H1 (cell line): ENCODE data around the gene CYYR1. TPM values are rescaled to one million over a fixed set of nuclear protein-coding genes. Genes with fewer than 3 reads are reported as not detected.

Experiments
- CTCF ChIA-PET: fragments of 300-600 bp; sonication (Branson Sonifier 250); formaldehyde crosslinking; loops from one replicate; lab custom pipeline; 2021; ENCODE audit not compliant: partially characterized antibody; lab: Charles Lee
- POLR2A ChIA-PET: fragments of 300-600 bp; sonication (Branson Sonifier 250); formaldehyde crosslinking; loops from one replicate; lab custom pipeline; 2021; ENCODE audit warnings: inconsistent platforms; ENCODE audit not compliant: partially characterized antibody; lab: Charles Lee
- DNase-seq, 2 experiments: peaks; one replicate each; pipeline versions ENCODE4 v3.0.0 to v3.0.0-alpha.2; 2010 to 2022; ENCODE audit warnings: low spot score in 2 of 2, low read depth in 1 of 2, mixed read lengths in 1 of 2
- FAIRE-seq: peaks from 2 replicates; lab custom pipeline; 2011; peaks lifted over from hg19 to GRCh38; lab: Jason Lieb, UNC
- H2AFZ ChIP-seq: 2 replicates; pipeline ENCODE4 v1.8.1; 2012; ENCODE audit warnings: low read length, inconsistent platforms
- H2AK5ac ChIP-seq: 2 replicates; pipeline ENCODE4 v1.6.1; 2013; ENCODE audit warnings: low read depth, low read length
- H2BK120ac ChIP-seq: replicated peaks from 2 replicates; pipeline ENCODE3; 2013; ENCODE audit warnings: low read depth, low read length, inconsistent platforms
- H2BK12ac ChIP-seq: 2 replicates; pipeline ENCODE4 v1.6.1; 2013; ENCODE audit warnings: low read depth, low read length
- H2BK15ac ChIP-seq: 2 replicates; pipeline ENCODE4 v1.6.1; 2013; ENCODE audit warnings: low read length
- H2BK20ac ChIP-seq: 2 replicates; pipeline ENCODE4 v1.6.1; 2013; ENCODE audit warnings: low read length
- H2BK5ac ChIP-seq: 2 replicates; pipeline ENCODE4 v1.6.1; 2013; ENCODE audit warnings: low read depth, low read length
- H3K14ac ChIP-seq: 2 replicates; pipeline ENCODE4 v1.6.1; 2013; ENCODE audit warnings: inconsistent platforms; ENCODE audit not compliant: insufficient read length
- H3K18ac ChIP-seq: 2 replicates; pipeline ENCODE4 v1.6.1; 2013; ENCODE audit warnings: low read length; ENCODE audit errors: extremely low read depth
- H3K23ac ChIP-seq: 2 replicates; pipeline ENCODE4 v1.6.1; 2013; ENCODE audit warnings: inconsistent platforms; ENCODE audit not compliant: insufficient read length
- H3K23me2 ChIP-seq: 2 replicates; pipeline ENCODE4 v1.6.1; 2013; ENCODE audit warnings: low read depth, low read length
- H3K27ac ChIP-seq: 2 replicates; pipeline ENCODE4 v1.6.1; 2011; ENCODE audit warnings: low read depth, low read length, inconsistent platforms
- H3K27me3 ChIP-seq, 4 experiments: replicated peaks in 1 of 4; 1 replicate in 1 of 4; 2 replicates in 3 of 4; pipeline versions ENCODE4 v1.6.1 to v1.8.1; 2011 to 2013; ENCODE audit warnings: low read length in 3 of 4, mild to moderate bottlenecking in 3 of 4, inconsistent platforms in 2 of 4, mixed read lengths in 2 of 4, moderate library complexity in 1 of 4; ENCODE audit not compliant: control insufficient read depth in 3 of 4, insufficient read depth in 3 of 4; ENCODE audit errors: extremely low read depth in 1 of 4
- H3K36me3 ChIP-seq, 4 experiments: 2 replicates each; pipeline versions ENCODE4 v1.6.1 to v1.8.1; 2011 to 2013; ENCODE audit warnings: mild to moderate bottlenecking in 4 of 4, low read length in 3 of 4, moderate library complexity in 2 of 4, control low read depth in 1 of 4, inconsistent platforms in 1 of 4; ENCODE audit not compliant: insufficient read depth in 4 of 4, control insufficient read depth in 2 of 4
- H3K4ac ChIP-seq: replicated peaks from 2 replicates; pipeline ENCODE3; 2013; ENCODE audit warnings: low read length, low read depth, mixed read lengths, inconsistent platforms; ENCODE audit not compliant: insufficient read length
- H3K4me1 ChIP-seq, 4 experiments: replicated peaks in 1 of 4; 1 replicate in 1 of 4; 2 replicates in 3 of 4; pipeline versions ENCODE4 v1.6.1 to v1.8.1; 2011 to 2013; ENCODE audit warnings: low read length in 3 of 4, inconsistent platforms in 2 of 4, mixed read lengths in 1 of 4; ENCODE audit not compliant: insufficient read depth in 4 of 4, control insufficient read depth in 3 of 4
- H3K4me2 ChIP-seq, 2 experiments: 2 replicates each; pipeline versions ENCODE4 v1.6.1 to v1.8.1; 2011 to 2013; ENCODE audit warnings: low read depth in 2 of 2, low read length in 2 of 2, control low read depth in 1 of 2, inconsistent platforms in 1 of 2, mild to moderate bottlenecking in 1 of 2; ENCODE audit not compliant: insufficient read depth in 1 of 2
- H3K4me3 ChIP-seq, 4 experiments: fragments of 200-600, 300-600 bp in 1 of 4; sonication (generic), shearing (Covaris generic), sonication (Bioruptor Twin) in 1 of 4; 2 replicates each; pipeline versions ENCODE4 v1.5.1 to v1.8.1; 2011 to 2016; ENCODE audit warnings: low read length in 4 of 4, low read depth in 3 of 4, control low read depth in 2 of 4, inconsistent platforms in 2 of 4, mild to moderate bottlenecking in 2 of 4, mixed read lengths in 1 of 4, moderate library complexity in 1 of 4; ENCODE audit not compliant: insufficient read depth in 2 of 4; ENCODE audit errors: extremely low read depth in 1 of 4
- H3K56ac ChIP-seq: replicated peaks from 2 replicates; pipeline ENCODE3; 2013; ENCODE audit warnings: low read depth, mild to moderate bottlenecking, mixed read lengths, low read length, inconsistent platforms; ENCODE audit not compliant: insufficient read length
- H3K79me1 ChIP-seq: 2 replicates; pipeline ENCODE4 v1.6.1; 2013; ENCODE audit warnings: low read depth, low read length, control low read depth
- H3K79me2 ChIP-seq, 2 experiments: 2 replicates each; pipeline versions ENCODE4 v1.6.1 to v1.8.1; 2012 to 2013; ENCODE audit warnings: low read length in 2 of 2, mild to moderate bottlenecking in 2 of 2, inconsistent platforms in 1 of 2; ENCODE audit not compliant: insufficient read depth in 2 of 2, control insufficient read depth in 1 of 2
- H3K9ac ChIP-seq, 4 experiments: replicated peaks in 1 of 4; 1 replicate in 1 of 4; 2 replicates in 3 of 4; pipeline versions ENCODE4 v1.6.1 to v1.8.1; 2011 to 2013; ENCODE audit warnings: low read depth in 3 of 4, low read length in 3 of 4, control low read depth in 2 of 4, mild to moderate bottlenecking in 2 of 4, moderate library complexity in 2 of 4, inconsistent platforms in 1 of 4; ENCODE audit errors: extremely low read depth in 1 of 4
- H3K9me3 ChIP-seq, 2 experiments: 2 replicates each; pipeline versions ENCODE4 v1.6.1 to v1.8.1; 2012 to 2013; ENCODE audit warnings: mild to moderate bottlenecking in 2 of 2, moderate library complexity in 2 of 2, control low read depth in 1 of 2, inconsistent platforms in 1 of 2, low read depth in 1 of 2, low read length in 1 of 2, mixed read lengths in 1 of 2; ENCODE audit not compliant: insufficient read depth in 2 of 2
- H4K20me1 ChIP-seq, 2 experiments: replicated peaks in 1 of 2; 2 replicates each; pipeline versions ENCODE3 to v1.8.1; 2011 to 2013; ENCODE audit warnings: inconsistent platforms in 2 of 2, low read length in 2 of 2, mild to moderate bottlenecking in 1 of 2; ENCODE audit not compliant: insufficient read depth in 2 of 2, control insufficient read depth in 1 of 2
- H4K5ac ChIP-seq: 2 replicates; pipeline ENCODE4 v1.6.1; 2013; ENCODE audit warnings: low read length, low read depth, mixed read lengths, inconsistent platforms; ENCODE audit not compliant: insufficient read length
- H4K8ac ChIP-seq: 2 replicates; pipeline ENCODE4 v1.8.0; 2013; ENCODE audit warnings: mild to moderate bottlenecking, moderate library complexity, low read length, inconsistent platforms; ENCODE audit not compliant: insufficient read depth; ENCODE audit errors: extremely low read depth
- H4K91ac ChIP-seq: replicated peaks from 2 replicates; pipeline ENCODE3; 2013; ENCODE audit warnings: low read length, mixed read lengths, inconsistent platforms; ENCODE audit not compliant: insufficient read length
- CEBPB ChIP-seq: IDR thresholded peaks from 2 replicates; pipeline ENCODE4 v1.6.1; 2012; ENCODE audit warnings: low read depth, low read length
- EP300 ChIP-seq, 2 experiments: IDR thresholded peaks; 1 replicate in 1 of 2; 2 replicates in 1 of 2; pipeline ENCODE4 v1.6.1; 2011 to 2012; ENCODE audit warnings: low read depth in 2 of 2, low read length in 2 of 2, mild to moderate bottlenecking in 2 of 2, borderline replicate concordance in 1 of 2, inconsistent platforms in 1 of 2, moderate library complexity in 1 of 2
- EZH2 ChIP-seq: fragments of 200-600 bp; sonication (generic); IDR thresholded peaks from 2 replicates; pipeline ENCODE4 v1.7.1; 2012; ENCODE audit warnings: low read depth, mild to moderate bottlenecking, moderate library complexity, low read length, inconsistent platforms; ENCODE audit not compliant: severe bottlenecking
- FOSL1 ChIP-seq: IDR thresholded peaks from 2 replicates; pipeline ENCODE4 v1.6.1; 2011; ENCODE audit warnings: mild to moderate bottlenecking, low read depth, low read length, moderate library complexity; ENCODE audit not compliant: insufficient read depth
- GABPA ChIP-seq: IDR thresholded peaks from 2 replicates; pipeline ENCODE4 v1.6.1; 2011; ENCODE audit warnings: mild to moderate bottlenecking, low read length, moderate library complexity, borderline replicate concordance; ENCODE audit not compliant: insufficient read depth
- JUN ChIP-seq: IDR thresholded peaks from 2 replicates; pipeline ENCODE4 v1.6.1; 2011; ENCODE audit warnings: low read depth, mild to moderate bottlenecking, improper control_type of control experiment, low read length
- RAD21 ChIP-seq, 2 experiments: IDR thresholded peaks in 1 of 2; conservative IDR thresholded peaks in 1 of 2; 2 replicates each; pipeline ENCODE4 v1.6.1; 2011; ENCODE audit warnings: low read depth in 2 of 2, low read length in 2 of 2, improper control_type of control experiment in 1 of 2, inconsistent platforms in 1 of 2, mild to moderate bottlenecking in 1 of 2, moderate library complexity in 1 of 2
- RBBP5 ChIP-seq: IDR thresholded peaks from 2 replicates; pipeline ENCODE4 v1.7.1; 2012; ENCODE audit warnings: low read depth, mild to moderate bottlenecking, inconsistent platforms, low read length, moderate library complexity, borderline replicate concordance
- SAP30 ChIP-seq: fragments of 300-600 bp; sonication (generic); IDR thresholded peaks from 2 replicates; pipeline ENCODE4 v1.7.1; 2012; ENCODE audit warnings: low read length, moderate library complexity, mild to moderate bottlenecking, inconsistent platforms; ENCODE audit not compliant: insufficient read depth, insufficient replicate concordance
- TCF12 ChIP-seq: IDR thresholded peaks from 2 replicates; pipeline ENCODE4 v1.6.1; 2011; ENCODE audit warnings: low read depth, mild to moderate bottlenecking, low read length
- WGBS, 2 experiments: shearing (Covaris generic) in 1 of 2; methylation state at CpG; one replicate each; pipeline versions ENCODE4 v1.1.6 to v1.1.7; 2013 to 2015; ENCODE audit warnings: low lambda C conversion rate in 2 of 2, mixed read lengths in 2 of 2, inconsistent platforms in 1 of 2, low coverage in 1 of 2, missing lambda C conversion rate in 1 of 2; ENCODE audit not compliant: insufficient replicate concordance in 2 of 2, insufficient coverage in 1 of 2, insufficient read length in 1 of 2; ENCODE audit errors: extremely low coverage in 1 of 2, missing lambda C conversion rate in 1 of 2; 5-methylcytosine and 5-hydroxymethylcytosine counted together
- polyA plus RNA-seq, 7 experiments: library from polyadenylated mRNA; depleted of rRNA in 3 of 7; stranded (reverse) in 5 of 7; unstranded in 2 of 7; fragments of >200 nt in 5 of 7; fragments of 200-250 nt in 2 of 7; gene quantifications; 1 replicate in 5 of 7; 2 replicates in 1 of 7; 4 replicates in 1 of 7; pipeline versions ENCODE4 v1.2.1 to v1.2.3, GENCODE V29; 2011 to 2013; ENCODE audit warnings: missing spikeins in 2 of 7, mixed read lengths in 2 of 7
- total RNA-seq: library from RNA; stranded (reverse); fragmentation: NEBNext Ultra II Directional; extraction: Animal tissue kit (Norgen Biotek cat#: 25700); gene quantifications from 2 replicates; pipeline ENCODE4 v1.2.1, GENCODE V29; 2021
- TF ChIP-seq, protein P1 (sequence below): IDR thresholded peaks from 2 replicates; pipeline ENCODE4 v1.6.1; 2012; ENCODE audit warnings: low read length, inconsistent platforms

Gene CYYR1
- total and polyA plus RNA-seq, 2 of the 8 experiments (the other 6 are each of a cell fraction or from before 2014, with no cell fraction given), result 12.2 to 37.9 TPM

GRCh38 chr21:26587736-26588201, 14.7 kb upstream of the CYYR1 start:
- Histone ChIP-seq H2BK20ac (no peak overlapping the region), H3K79me2 (no peaks in the 10 kb centered on the region), H4K91ac (no peak overlapping the region), H3K4me2 (no peak overlapping the region), H2BK15ac (no peak overlapping the region), H3K23ac (no peak overlapping the region), H4K8ac (no peak overlapping the region), H3K23me2 (no peaks in the 10 kb centered on the region), H3K36me3 (no peaks in the 10 kb centered on the region), H2AK5ac (no peak overlapping the region), H3K4me3 (no peak overlapping the region), H2BK12ac (no peak overlapping the region), H3K18ac (no peak overlapping the region), H4K5ac (no peak overlapping the region), H3K56ac (no peak overlapping the region), H3K9me3 (no peaks in the 10 kb centered on the region), H3K4ac (no peak overlapping the region), H3K4me1 (no peaks in the 10 kb centered on the region), H4K20me1 (no peaks in the 10 kb centered on the region), H2BK120ac (no peak overlapping the region), H3K79me1 (no peaks in the 10 kb centered on the region), H3K27ac (no peak overlapping the region), H3K27me3 (no peaks in the 10 kb centered on the region), H2BK5ac (no peak overlapping the region), H3K14ac (no peak overlapping the region), H3K9ac (no peak overlapping the region), H2AFZ (no peak overlapping the region)
- FAIRE-seq (no peak), DNase-seq (no peak)
- 88% methylated on average over 9 of the region's 9 CpGs; no CpG with 5 or more reads in 1 of the 2 experiments for WGBS, 2 experiments
- POLR2A ChIA-PET, result no interaction called here
- CTCF ChIA-PET, result interaction anchor here (0.7 kb wide), 1 partner anchor 11 kb away, joined by 3 read pairs; no protein-coding TSS in a partner anchor
- TF ChIP-seq RAD21 (IDR thresholded peaks at IDR 0.05 in 1 of 2, conservative IDR thresholded peaks at IDR 0.05 in 1 of 2; ENCODE audit: low read depth in 2 of 2, low read length in 2 of 2) (no peak), EZH2 (no peak), EP300 (IDR thresholded peaks at IDR 0.05; ENCODE audit: borderline replicate concordance in 1 of 2, low read depth in 2 of 2, low read length in 2 of 2) (no peak), GABPA (no peak), TCF12 (no peak), SAP30 (no peak), JUN (no peak), CEBPB (no peak), RBBP5 (no peak), FOSL1 (no peak)
- TF ChIP-seq, protein P1, sequence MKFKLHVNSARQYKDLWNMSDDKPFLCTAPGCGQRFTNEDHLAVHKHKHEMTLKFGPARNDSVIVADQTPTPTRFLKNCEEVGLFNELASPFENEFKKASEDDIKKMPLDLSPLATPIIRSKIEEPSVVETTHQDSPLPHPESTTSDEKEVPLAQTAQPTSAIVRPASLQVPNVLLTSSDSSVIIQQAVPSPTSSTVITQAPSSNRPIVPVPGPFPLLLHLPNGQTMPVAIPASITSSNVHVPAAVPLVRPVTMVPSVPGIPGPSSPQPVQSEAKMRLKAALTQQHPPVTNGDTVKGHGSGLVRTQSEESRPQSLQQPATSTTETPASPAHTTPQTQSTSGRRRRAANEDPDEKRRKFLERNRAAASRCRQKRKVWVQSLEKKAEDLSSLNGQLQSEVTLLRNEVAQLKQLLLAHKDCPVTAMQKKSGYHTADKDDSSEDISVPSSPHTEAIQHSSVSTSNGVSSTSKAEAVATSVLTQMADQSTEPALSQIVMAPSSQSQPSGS, result no peak
